Measurements from ENCODE around the gene IFT27. TPM values are rescaled to one million over a fixed set of nuclear protein-coding genes. Genes with fewer than 3 reads are reported as not detected.

IFT27 gene
- total and polyA plus RNA-seq, 7 donors: 15.0 to 27.9 (median 24.3) TPM

- Histone ChIP-seq H3K36me3 (no peaks in the 10 kb centered on the region), H3K4me1 (peaks cover 0 to 14% (median 13%) of the 10 kb centered on the region in 4 donors), H3K4me3 (no peak overlapping the region), H3K27ac (no peak overlapping the region), H3K27me3 (peaks cover 30 to 65% (median 49%) of the 10 kb centered on the region in 3 donors), H3K9me3 (no peaks in the 10 kb centered on the region)
- WGBS, 2 donors: 29 to 42% methylated on average over 9 of the region's 9 CpGs
- TF ChIP-seq CTCF (IDR thresholded peaks at IDR 0.05): no peak
- TF ChIP-seq EP300 (IDR thresholded peaks at IDR 0.05): no peak
- TF ChIP-seq POLR2A (IDR thresholded peaks at IDR 0.05): no peak
- no peak for TF ChIP-seq POLR2AphosphoS5 (IDR thresholded peaks at IDR 0.05)
- intact Hi-C loops (cut with DNase I): no loop called here
- DNase-seq: no peak
Observed at GRCh38 chr22:36819112-36819511, 43.2 kb upstream of the IFT27 start.

DNA sequence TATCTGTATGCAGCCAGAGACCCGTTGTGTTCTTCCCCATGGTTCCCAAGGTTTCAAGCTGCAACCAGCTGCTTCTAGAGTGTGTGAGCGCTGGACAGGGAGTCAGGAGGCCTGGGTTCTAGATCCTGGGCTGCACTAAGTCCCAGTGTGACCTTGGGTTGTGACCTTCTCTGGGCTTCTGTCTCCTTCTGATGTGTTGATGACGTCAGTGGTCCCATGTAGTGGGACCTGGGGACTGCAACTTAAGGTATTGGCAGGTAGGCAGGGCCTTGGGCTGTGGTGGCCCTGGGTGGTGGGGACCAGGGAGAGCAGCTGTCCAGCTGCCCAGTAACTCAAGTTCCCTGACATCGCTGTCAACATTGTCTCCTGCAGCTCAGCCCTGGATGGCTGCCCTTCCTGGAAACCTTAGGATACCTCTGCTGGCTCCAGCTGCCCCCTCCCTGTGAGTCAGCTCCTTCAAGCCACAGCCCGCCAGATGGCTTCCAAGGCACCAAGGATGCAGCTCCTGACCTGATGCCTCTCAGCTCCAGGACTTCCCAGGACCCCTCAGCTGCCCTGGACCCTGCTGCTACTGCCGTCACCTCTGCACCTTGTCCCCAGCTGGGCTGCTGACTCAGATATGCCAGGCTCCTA is 42.2 kb upstream of the IFT27 start:
- TF ChIP-seq CTCF (IDR thresholded peaks at IDR 0.05): no peak
- no peak for TF ChIP-seq EP300 (IDR thresholded peaks at IDR 0.05)
- no peak for TF ChIP-seq POLR2AphosphoS5 (IDR thresholded peaks at IDR 0.05)
- TF ChIP-seq POLR2A (IDR thresholded peaks at IDR 0.05): no peak
- intact Hi-C loops (cut with DNase I): no loop called here
- 67 to 85% methylated on average over 6 of the region's 6 CpGs for WGBS, 2 donors

GRCh38 chr22:36817525-36817848 is 41.6 kb upstream of the IFT27 start:
- Histone ChIP-seq H3K27me3 (peaks cover 30 to 65% (median 49%) of the 10 kb centered on the region in 3 donors), H3K36me3 (no peaks in the 10 kb centered on the region), H3K27ac (no peak overlapping the region), H3K9me3 (no peaks in the 10 kb centered on the region), H3K4me3 (peak overlapping the region in 1 of 4 donors; percentile 34), H3K4me1 (peaks cover 0 to 14% (median 13%) of the 10 kb centered on the region in 4 donors)
- WGBS, 2 donors: 27 to 44% methylated on average over 5 of the region's 5 CpGs
- intact Hi-C loops (cut with DNase I): no loop called here
- no peak for DNase-seq
- TF ChIP-seq POLR2A (IDR thresholded peaks at IDR 0.05) (no peak), EP300 (IDR thresholded peaks at IDR 0.05) (no peak), CTCF (IDR thresholded peaks at IDR 0.05) (no peak), POLR2AphosphoS5 (IDR thresholded peaks at IDR 0.05) (no peak)

More for the DNA sequence above, 42.2 kb upstream of the IFT27 start:
- Histone ChIP-seq H3K4me1 (peaks cover 0 to 14% (median 13%) of the 10 kb centered on the region in 4 donors), H3K27me3 (peaks cover 30 to 65% (median 49%) of the 10 kb centered on the region in 3 donors), H3K27ac (no peak overlapping the region), H3K36me3 (no peaks in the 10 kb centered on the region), H3K9me3 (no peaks in the 10 kb centered on the region), H3K4me3 (no peak overlapping the region)
- no peak for DNase-seq

DNA sequence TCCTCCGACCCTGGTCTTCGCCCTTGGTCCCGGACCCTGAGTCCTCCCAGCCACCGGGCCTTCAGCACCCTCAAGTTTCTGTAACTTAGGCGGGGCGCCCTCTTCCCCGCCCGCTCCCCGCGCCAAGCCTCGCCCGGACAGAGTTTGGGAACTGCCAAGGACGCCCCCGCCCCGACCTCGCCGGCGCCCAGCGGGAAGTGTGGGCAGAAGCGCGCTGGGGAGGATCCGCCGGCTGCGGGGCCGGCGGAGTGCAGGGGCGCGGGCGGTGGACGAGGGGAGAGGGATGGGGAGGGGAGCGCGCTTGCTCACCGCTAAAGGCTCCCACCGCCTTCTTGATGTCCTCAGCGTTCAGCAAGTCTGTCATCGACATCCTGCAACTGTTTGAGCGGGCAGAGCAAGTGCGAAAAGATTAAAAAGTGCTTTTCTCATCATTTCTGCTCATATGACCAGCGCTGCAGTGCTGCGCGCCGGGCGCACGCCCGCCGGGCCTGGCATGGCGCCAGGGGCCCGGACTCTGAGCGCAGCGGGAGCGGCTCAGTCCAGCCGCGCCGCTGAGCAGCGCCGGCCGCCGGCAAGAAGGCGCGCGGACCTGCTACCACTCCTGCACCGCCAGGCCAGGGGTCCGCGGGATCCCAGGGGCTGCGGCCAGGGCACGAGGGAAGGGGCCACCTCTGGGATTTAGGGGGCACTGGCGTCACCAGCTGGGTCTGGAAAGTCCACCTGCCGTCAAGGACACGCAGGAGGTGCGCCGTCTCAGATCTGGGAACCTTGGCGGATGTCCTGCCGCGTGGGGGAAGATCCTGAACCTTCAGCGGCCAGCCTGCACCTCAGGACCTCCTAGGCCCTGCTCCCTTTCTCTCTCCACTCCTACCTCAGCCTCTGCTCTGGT is 41.0 kb upstream of the IFT27 start, which contains the start of gene PVALB:
TSS of gene PVALB (minus strand) at position 400 of the 889 bp plus-strand sequence. CDS start at position 370, 30 bp downstream.
- peak within 1 kb of the TSS in 3 of 4 donors; percentile 20 to 37 (median 34) for H3K4me3 ChIP-seq
- H3K4me1 ChIP-seq: peaks cover 0 to 14% (median 13%) of the 10 kb centered on the region in 4 donors
- H3K27me3 ChIP-seq: peaks cover 30 to 65% (median 49%) of the 10 kb centered on the region in 3 donors
- intact Hi-C loops (cut with DNase I): no loop called here
- H3K27ac ChIP-seq: no peak within 1 kb of the TSS
- no peak for TF ChIP-seq POLR2A (IDR thresholded peaks at IDR 0.05)
- no peak for TF ChIP-seq CTCF (IDR thresholded peaks at IDR 0.05)
- no peak for TF ChIP-seq POLR2AphosphoS5 (IDR thresholded peaks at IDR 0.05)
- no peaks in the 10 kb centered on the region for H3K36me3 ChIP-seq
- H3K9me3 ChIP-seq: no peaks in the 10 kb centered on the region
- WGBS, 2 donors: 2 to 3% methylated on average over 75 of the region's 75 CpGs
- DNase-seq: no peak

All from sigmoid colon (tissue), 7 donors.